HepG2 (cell line): ENCODE data around the gene GTF2A2. TPM values are rescaled to one million over a fixed set of nuclear protein-coding genes. Genes with fewer than 3 reads are reported as not detected.
A peak's percentile ranks its signal among the peaks of the same experiment; 100 is the strongest.

Source experiments
- ATF1 ChIP-seq: IDR thresholded peaks from 2 replicates; pipeline ENCODE4 v1.6.1; 2016; ENCODE audit warnings: mild to moderate bottlenecking, control low read depth
- BCL6 ChIP-seq: IDR thresholded peaks from 2 replicates; pipeline ENCODE4 v1.6.1; 2016; ENCODE audit warnings: missing genetic modification reagents, missing compliant biosample characterization
- CTCF ChIP-seq: sonication (generic); formaldehyde crosslinking; IDR thresholded peaks from 2 replicates; pipeline ENCODE4 v1.5.0; 2020; ENCODE audit warnings: mild to moderate bottlenecking, missing genetic modification reagents, moderate library complexity
- DRAP1 ChIP-seq: IDR thresholded peaks from 2 replicates; pipeline ENCODE4 v1.6.1; 2016; ENCODE audit warnings: missing genetic modification reagents, missing compliant biosample characterization
- EP300 ChIP-seq, 3 experiments: sonication (generic) in 1 of 3; formaldehyde crosslinking in 1 of 3; IDR thresholded peaks; 2 replicates each; pipeline versions ENCODE4 v1.5.1 to v1.6.1; 2011 to 2020; ENCODE audit warnings: low read depth in 2 of 3, low read length in 2 of 3, borderline replicate concordance in 1 of 3, improper control_type of control experiment in 1 of 3, mild to moderate bottlenecking in 1 of 3, missing genetic modification reagents in 1 of 3, moderate library complexity in 1 of 3
- FOSL2 ChIP-seq: sonication (generic); formaldehyde crosslinking; IDR thresholded peaks from 2 replicates; pipeline ENCODE4 v1.4.0; 2020; ENCODE audit warnings: missing genetic modification reagents
- ISL2 ChIP-seq: sonication (generic); formaldehyde crosslinking; IDR thresholded peaks from 2 replicates; pipeline ENCODE4 v1.5.0; 2020; ENCODE audit warnings: missing genetic modification reagents
- JUNB ChIP-seq: sonication (generic); formaldehyde crosslinking; IDR thresholded peaks from 2 replicates; pipeline ENCODE4 v1.8.0; 2022; ENCODE audit warnings: missing genetic modification reagents, mild to moderate bottlenecking, borderline replicate concordance
- MAZ ChIP-seq, 2 experiments: sonication (generic) in 1 of 2; formaldehyde crosslinking in 1 of 2; IDR thresholded peaks; 2 replicates each; pipeline versions ENCODE4 v1.5.0 to v1.6.1; 2012 to 2020; ENCODE audit warnings: low read depth in 2 of 2, mild to moderate bottlenecking in 2 of 2, borderline replicate concordance in 1 of 2, improper control_type of control experiment in 1 of 2, low read length in 1 of 2, missing genetic modification reagents in 1 of 2, moderate library complexity in 1 of 2
- PCBP2 ChIP-seq: fragments of 200-400 bp; formaldehyde crosslinking; optimal IDR thresholded peaks from 2 replicates; pipeline ENCODE3; 2018; ENCODE audit warnings: low read length, low read depth; ENCODE audit not compliant: poor library complexity, severe bottlenecking
- PHF21A ChIP-seq: sonication (generic); formaldehyde crosslinking; IDR thresholded peaks from 2 replicates; pipeline ENCODE4 v1.5.0; 2020; ENCODE audit warnings: mild to moderate bottlenecking, missing genetic modification reagents
- POLR2A ChIP-seq, 2 experiments: IDR thresholded peaks; 2 replicates each; pipeline ENCODE4 v1.6.1; 2011; ENCODE audit warnings: low read depth in 2 of 2, low read length in 2 of 2, mild to moderate bottlenecking in 1 of 2, moderate library complexity in 1 of 2; ENCODE audit not compliant: insufficient read depth in 1 of 2
- ZNF205 ChIP-seq: IDR thresholded peaks from 2 replicates; pipeline ENCODE4 v1.6.1; 2018; ENCODE audit warnings: missing biosample characterization, missing genetic modification reagents
- ZNF296 ChIP-seq: sonication (generic); formaldehyde crosslinking; conservative IDR thresholded peaks from 2 replicates; pipeline ENCODE4 v1.5.0; 2020; ENCODE audit warnings: mild to moderate bottlenecking, missing genetic modification reagents
- polyA plus RNA-seq, 8 experiments: library from polyadenylated mRNA; depleted of rRNA in 3 of 8; stranded (reverse) in 7 of 8; unstranded in 1 of 8; fragments of >200 nt; fragmentation: Illumina TruSeq in 4 of 8; extraction: Trizol in 4 of 8; gene quantifications; 2 replicates each; pipeline versions ENCODE4 v1.2.1 to v1.2.3, GENCODE V29; 2011 to 2016; ENCODE audit warnings: low read depth in 4 of 8, missing spikeins in 1 of 8, mixed read lengths in 1 of 8; ENCODE audit not compliant: insufficient read depth in 1 of 8
- total RNA-seq, 5 experiments: library from RNA; depleted of rRNA; stranded (reverse); fragments of >200 nt; fragmentation: Illumina TruSeq; extraction: Trizol; gene quantifications; 2 replicates each; pipeline ENCODE4 v1.2.3, GENCODE V29; 2016; ENCODE audit warnings: low read depth in 1 of 5
- TF ChIP-seq, protein P1 (sequence below): sonication (generic); formaldehyde crosslinking; IDR thresholded peaks from 2 replicates; pipeline ENCODE4 v1.4.0; 2020; ENCODE audit warnings: missing genetic modification reagents
- TF ChIP-seq, protein P2 (sequence below): sonication (generic); formaldehyde crosslinking; conservative IDR thresholded peaks from 2 replicates; pipeline ENCODE4 v1.4.0; 2020; ENCODE audit warnings: mild to moderate bottlenecking, missing genetic modification reagents, moderate library complexity

The GTF2A2 gene
- total and polyA plus RNA-seq, 2 of the 13 experiments (the other 11 are each of a cell fraction or from before 2014, with no cell fraction given) = 24.4 to 106 TPM

- TF ChIP-seq, protein P1, sequence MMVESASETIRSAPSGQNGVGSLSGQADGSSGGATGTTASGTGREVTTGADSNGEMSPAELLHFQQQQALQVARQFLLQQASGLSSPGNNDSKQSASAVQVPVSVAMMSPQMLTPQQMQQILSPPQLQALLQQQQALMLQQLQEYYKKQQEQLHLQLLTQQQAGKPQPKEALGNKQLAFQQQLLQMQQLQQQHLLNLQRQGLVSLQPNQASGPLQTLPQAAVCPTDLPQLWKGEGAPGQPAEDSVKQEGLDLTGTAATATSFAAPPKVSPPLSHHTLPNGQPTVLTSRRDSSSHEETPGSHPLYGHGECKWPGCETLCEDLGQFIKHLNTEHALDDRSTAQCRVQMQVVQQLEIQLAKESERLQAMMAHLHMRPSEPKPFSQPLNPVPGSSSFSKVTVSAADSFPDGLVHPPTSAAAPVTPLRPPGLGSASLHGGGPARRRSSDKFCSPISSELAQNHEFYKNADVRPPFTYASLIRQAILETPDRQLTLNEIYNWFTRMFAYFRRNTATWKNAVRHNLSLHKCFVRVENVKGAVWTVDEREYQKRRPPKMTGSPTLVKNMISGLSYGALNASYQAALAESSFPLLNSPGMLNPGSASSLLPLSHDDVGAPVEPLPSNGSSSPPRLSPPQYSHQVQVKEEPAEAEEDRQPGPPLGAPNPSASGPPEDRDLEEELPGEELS (CRISPR knock-in tag) = 0 out of 2 replicates have a peak, but pooled peaks have one; percentile 11
- TF ChIP-seq JUNB (CRISPR knock-in tag) = no peak
- TF ChIP-seq EP300 (IDR thresholded peaks at IDR 0.05; ENCODE audit: low read depth in 2 of 2, low read length in 2 of 2) = peak in 1 of 2 experiments; percentile 68; a peak in 2 of 4 replicates
- no peak for TF ChIP-seq EP300 (CRISPR knock-in tag; IDR thresholded peaks at IDR 0.05; ENCODE audit: borderline replicate concordance)
- TF ChIP-seq POLR2A (IDR thresholded peaks at IDR 0.05; ENCODE audit: insufficient read depth in 1 of 2, low read depth in 2 of 2, low read length in 2 of 2) = peak; percentile 28 to 40; a peak in 2 of 4 replicates
- TF ChIP-seq ZNF205 (CRISPR knock-in tag) = no peak
- TF ChIP-seq CTCF (CRISPR knock-in tag) = no peak
- no peak for TF ChIP-seq ATF1
- no peak for TF ChIP-seq MAZ (IDR thresholded peaks at IDR 0.05; ENCODE audit: borderline replicate concordance, low read depth, low read length)
- TF ChIP-seq MAZ (CRISPR knock-in tag; IDR thresholded peaks at IDR 0.05; ENCODE audit: low read depth) = no peak
- TF ChIP-seq ZNF296 (CRISPR knock-in tag) = no peak
- TF ChIP-seq DRAP1 (CRISPR knock-in tag) = peak; percentile 67; the same call in 1 of the 2 replicates
- TF ChIP-seq, protein P2, sequence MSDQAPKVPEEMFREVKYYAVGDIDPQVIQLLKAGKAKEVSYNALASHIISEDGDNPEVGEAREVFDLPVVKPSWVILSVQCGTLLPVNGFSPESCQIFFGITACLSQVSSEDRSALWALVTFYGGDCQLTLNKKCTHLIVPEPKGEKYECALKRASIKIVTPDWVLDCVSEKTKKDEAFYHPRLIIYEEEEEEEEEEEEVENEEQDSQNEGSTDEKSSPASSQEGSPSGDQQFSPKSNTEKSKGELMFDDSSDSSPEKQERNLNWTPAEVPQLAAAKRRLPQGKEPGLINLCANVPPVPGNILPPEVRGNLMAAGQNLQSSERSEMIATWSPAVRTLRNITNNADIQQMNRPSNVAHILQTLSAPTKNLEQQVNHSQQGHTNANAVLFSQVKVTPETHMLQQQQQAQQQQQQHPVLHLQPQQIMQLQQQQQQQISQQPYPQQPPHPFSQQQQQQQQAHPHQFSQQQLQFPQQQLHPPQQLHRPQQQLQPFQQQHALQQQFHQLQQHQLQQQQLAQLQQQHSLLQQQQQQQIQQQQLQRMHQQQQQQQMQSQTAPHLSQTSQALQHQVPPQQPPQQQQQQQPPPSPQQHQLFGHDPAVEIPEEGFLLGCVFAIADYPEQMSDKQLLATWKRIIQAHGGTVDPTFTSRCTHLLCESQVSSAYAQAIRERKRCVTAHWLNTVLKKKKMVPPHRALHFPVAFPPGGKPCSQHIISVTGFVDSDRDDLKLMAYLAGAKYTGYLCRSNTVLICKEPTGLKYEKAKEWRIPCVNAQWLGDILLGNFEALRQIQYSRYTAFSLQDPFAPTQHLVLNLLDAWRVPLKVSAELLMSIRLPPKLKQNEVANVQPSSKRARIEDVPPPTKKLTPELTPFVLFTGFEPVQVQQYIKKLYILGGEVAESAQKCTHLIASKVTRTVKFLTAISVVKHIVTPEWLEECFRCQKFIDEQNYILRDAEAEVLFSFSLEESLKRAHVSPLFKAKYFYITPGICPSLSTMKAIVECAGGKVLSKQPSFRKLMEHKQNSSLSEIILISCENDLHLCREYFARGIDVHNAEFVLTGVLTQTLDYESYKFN = peak; percentile 62
- peak; percentile 83 for TF ChIP-seq FOSL2 (CRISPR knock-in tag)
- TF ChIP-seq PHF21A (CRISPR knock-in tag) = 0 out of 2 replicates have a peak, but pooled peaks have one; percentile 23
- TF ChIP-seq BCL6 = peak; percentile 48; the same call in 1 of the 2 replicates
- peak; percentile 67 for TF ChIP-seq PCBP2
- 0 out of 2 replicates have a peak, but pooled peaks have one; percentile 16 for TF ChIP-seq ISL2 (CRISPR knock-in tag)
Observed at GRCh38 chr15:59611276-59612260, 45.7 kb downstream of the GTF2A2 start, which contains the start of gene GCNT3 (continued).
